Hippocampal formation (tissue), 2 donors: ENCODE results near the gene DUSP19.
A peak's percentile ranks its signal among the peaks of the same experiment; 100 is the strongest.

Source experiments
- DNase-seq, 2 donors: peaks; one replicate each; lab custom pipeline; 2025; lab: John Stamatoyannopoulos, UW

Gene DUSP19

GRCh38 chr2:183068561-183068960 lies 10.0 kb upstream of the DUSP19 start:
- no peak for DNase-seq

DNA sequence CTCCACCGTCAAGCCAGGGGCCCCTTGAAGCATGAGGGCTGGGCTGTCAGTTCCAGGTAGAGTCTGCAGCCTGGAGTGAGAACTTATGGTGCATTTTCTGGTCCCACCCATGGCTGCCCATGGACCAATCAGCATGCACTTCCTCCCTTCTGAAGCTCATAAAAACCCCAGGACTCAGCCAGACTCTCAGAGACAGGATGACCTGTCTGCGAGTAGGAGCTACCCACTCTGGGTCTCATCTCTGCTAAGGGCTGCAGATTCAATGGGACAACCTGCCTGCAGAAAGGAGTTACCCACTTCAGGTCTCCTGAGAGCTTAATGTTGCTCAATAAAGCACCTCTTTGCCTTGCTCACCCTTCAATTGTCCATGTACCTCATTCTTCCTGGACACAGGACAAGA lies 9.4 kb upstream of the DUSP19 start:
- no peak for DNase-seq

- DNase-seq, result peak in 1 of 2 donors; percentile 11
Measured at GRCh38 chr2:183070942-183071844, 7.4 kb upstream of the DUSP19 start.

DNA sequence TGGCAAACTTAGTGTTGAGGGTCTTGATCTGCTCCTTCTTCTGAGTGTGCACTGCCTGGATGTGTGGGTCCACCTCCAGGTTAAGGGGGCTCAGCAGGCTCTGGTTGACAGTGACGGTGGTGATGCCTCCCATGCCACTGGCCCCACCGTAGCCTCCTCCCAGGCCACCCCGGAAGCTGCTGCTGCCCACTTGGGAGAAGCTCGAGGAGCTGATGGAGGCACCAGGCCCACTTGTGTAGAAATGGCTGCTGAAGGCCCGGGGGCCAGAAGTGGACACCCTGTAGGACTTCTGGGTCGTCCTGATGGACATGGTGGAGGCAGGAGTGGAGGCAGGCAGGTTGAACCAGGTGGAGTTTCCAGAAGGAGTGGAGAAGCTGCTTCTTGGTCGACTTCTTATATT lies 6.4 kb upstream of the DUSP19 start:
- no peak for DNase-seq

- peak in 1 of 2 donors; percentile 48 for DNase-seq
Measured at GRCh38 chr2:183078163-183078463, 434 bp upstream of the DUSP19 start.

DNA sequence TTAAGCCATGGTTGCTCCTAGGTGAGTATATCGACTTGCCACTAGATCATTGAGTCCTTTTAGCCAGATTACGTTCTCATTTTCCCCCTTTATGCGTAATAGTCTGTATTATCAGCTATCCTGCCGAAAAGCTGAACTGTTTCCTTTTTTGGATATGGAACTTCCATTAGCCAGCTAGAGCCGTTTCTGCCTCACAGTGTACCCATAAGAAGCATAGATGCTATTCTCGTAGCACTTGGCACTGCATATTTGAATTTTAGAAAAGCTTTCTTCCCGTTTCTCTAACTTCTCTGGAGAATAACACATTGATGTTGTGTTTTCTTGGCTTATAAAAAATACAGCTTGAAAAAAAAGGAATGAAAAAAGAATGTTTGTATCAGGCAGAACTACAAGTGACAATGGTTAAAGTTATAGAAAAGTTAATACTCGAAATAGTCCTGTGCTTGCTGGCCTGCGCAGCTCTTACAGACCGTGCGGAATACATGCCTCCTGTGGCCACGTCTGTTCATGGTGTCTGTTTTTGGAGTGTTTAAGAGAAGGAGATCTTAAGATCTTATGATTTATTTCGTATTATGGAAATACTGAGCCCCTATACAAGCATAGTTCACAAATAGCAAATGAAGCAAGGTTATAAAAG lies 710 bp downstream of the DUSP19 start:
- peak in 1 of 2 donors; percentile 63 for DNase-seq

DNA sequence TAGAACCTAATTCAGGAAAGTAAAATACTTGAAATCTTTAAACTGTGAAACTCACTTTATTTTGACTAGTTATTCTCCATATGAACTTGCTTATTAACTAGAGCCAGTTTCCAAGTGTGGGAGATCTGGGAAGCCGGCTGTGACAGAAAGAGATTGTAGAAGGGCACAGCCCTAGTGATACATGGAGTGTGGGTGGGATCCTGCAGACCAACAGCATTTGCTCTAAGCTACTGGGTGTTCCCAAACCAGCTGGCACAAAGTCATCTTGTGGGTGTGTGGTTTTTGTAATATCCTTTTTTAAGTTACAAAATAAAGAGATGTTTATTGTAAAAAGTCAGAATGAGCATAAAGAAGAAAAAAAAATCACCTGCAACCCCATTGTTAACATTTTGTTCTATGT lies 3.4 kb downstream of the DUSP19 start:
- peak in 1 of 2 donors; percentile 14 for DNase-seq

DNA sequence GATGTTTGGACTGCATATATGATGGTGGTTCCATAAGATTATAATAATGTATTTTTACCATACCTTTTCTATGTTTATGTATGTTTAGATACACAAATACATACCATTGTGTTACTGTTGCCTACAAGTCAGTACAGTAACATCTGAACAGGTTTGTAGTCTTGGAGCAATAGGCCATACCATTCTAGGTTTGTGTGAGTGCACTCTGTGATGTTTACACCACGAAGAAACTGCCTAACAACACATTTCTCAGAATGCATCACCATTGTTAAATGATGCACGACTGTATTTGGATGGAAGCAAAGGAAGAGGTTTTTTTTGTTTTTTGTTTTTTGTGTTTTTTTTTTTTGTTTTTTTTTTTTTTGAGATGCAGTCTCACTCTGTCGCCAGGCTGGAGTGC lies 9.5 kb downstream of the DUSP19 start:
- DNase-seq, result no peak

- no peak for DNase-seq
Measured at GRCh38 chr2:183089192-183089851, 10.8 kb downstream of the DUSP19 start.

- DNase-seq, result no peak
Measured at GRCh38 chr2:183091318-183091953, 12.9 kb downstream of the DUSP19 start.

DNA sequence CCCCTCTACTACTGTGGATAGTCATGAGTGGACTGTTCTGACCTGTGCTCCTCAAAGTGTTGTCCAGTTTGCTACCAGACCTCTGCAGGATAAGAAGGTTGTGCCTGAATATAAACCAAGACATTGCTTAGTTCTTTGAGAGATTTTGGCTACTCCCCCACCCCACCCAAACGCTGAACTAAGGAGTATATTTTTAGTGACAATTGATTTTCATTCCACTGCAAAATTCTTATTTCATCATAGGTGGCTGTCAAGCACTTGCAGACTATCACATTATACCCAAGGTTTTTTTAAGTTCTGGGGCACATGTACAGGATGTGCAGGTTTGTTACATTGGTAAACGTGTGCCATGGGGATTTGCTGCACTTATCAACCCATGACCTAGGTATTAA lies 13.4 kb downstream of the DUSP19 start:
- DNase-seq, result no peak

GRCh38 chr2:183093857-183094657 lies 15.5 kb downstream of the DUSP19 start:
- DNase-seq, result no peak

DNA sequence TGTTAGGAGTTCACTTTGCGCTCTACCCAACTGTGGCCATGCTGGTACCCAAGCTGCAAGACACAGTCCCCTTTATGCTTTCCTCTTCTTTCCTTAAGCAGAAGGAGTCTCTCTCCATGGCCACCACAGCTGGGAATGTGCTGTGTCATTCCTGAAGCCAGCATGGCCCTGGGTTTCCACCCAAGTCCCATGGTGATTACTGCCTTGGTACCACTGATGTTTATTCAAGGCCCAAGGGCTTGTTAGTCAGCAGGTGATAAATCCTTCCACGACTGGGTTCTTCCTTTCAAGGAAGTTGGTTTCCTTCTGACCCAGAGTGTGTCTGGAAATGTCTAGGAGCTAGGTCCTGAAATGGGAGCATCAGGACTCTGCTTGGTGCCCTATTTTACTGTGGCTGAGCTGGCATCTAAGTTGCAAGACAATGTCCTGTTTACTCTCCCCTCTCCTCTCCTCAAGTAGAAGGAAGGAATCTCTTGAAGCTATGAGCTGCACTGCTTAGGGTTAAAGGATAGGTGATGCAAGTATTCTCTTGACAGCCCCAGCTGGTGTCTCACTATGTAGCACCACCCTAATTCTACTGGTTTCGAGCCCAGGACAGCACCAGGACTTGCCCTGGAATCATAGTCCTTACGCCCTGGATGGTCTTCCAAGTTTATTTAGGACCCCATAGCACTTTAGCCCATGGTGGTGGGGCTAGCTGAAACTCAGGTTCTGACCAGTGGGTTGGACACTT lies 27.0 kb downstream of the DUSP19 start:
- DNase-seq, result no peak

GRCh38 chr2:183112577-183112976 lies 34.0 kb downstream of the DUSP19 start:
- no peak for DNase-seq

DNA sequence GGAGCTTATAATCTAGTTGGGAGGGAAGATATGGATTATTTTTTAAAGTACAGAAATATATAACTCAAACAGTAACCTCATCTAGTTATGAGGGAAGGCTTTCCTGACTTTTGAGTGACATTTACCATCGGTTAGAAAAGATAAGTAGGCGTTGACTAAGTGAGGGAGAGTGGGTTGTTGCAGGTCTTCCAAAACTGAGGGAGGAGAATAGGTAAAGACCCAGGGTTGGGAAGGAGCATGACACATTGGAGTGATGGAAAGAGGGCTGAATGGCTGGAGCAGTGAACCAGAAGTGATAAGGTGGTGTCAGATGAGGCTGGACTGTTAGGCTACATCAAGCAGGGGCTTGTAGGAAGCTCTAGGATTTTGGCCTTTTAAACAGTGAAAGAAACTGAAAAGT lies 35.1 kb downstream of the DUSP19 start:
- no peak for DNase-seq

- DNase-seq, result no peak
Measured at GRCh38 chr2:183117226-183117625, 38.7 kb downstream of the DUSP19 start.

- no peak for DNase-seq
Measured at GRCh38 chr2:183123117-183123958, 44.8 kb downstream of the DUSP19 start.

- DNase-seq, result no peak
Measured at GRCh38 chr2:183123959-183124221, 45.3 kb downstream of the DUSP19 start.

DNA sequence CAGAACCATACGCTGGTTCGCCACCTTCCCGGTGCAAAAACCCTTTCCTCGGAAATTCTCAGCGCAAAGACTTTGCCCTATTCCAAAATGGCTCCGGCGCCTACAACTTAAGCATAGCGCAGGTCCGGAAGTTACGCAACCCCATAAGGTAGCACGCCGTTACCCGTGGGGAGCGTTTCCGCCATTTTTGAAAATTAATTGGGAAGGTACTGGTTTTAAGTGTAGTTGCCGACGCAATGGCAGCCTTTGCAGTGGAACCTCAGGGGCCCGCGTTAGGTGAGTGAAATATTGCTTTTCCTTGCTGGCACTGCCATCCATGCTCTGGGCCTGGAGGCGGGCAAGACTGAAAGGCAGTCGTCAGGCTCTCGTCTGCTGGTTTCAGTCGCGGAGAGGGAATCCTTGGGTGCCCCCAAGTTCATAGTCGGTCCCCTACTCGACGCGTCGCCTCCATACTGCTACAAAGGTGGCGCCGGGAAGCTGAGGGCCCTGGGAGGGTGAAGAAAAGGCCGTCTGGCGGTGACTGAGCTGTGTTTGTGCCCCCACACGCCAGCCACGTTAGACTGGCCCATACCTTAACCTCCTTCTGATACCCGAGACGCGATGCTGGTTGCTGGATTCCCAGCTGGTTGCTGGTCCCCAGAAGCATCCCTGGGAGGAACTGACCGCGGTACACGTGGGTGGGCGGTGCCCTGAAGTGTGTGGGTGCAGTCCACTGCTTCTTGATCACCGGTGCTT lies 45.8 kb downstream of the DUSP19 start, which contains the start of gene NUP35:
Gene NUP35, plus strand, starts transcription at position 222 of the 735 bp plus-strand sequence. Its CDS starts 15 bp downstream, at position 237.
- DNase-seq, result peak; percentile 78 to 87

- no peak for DNase-seq
Measured at GRCh38 chr2:183124957-183125255, 46.4 kb downstream of the DUSP19 start.
